ENCODE results near the gene CRB1.

Gene CRB1

DNA sequence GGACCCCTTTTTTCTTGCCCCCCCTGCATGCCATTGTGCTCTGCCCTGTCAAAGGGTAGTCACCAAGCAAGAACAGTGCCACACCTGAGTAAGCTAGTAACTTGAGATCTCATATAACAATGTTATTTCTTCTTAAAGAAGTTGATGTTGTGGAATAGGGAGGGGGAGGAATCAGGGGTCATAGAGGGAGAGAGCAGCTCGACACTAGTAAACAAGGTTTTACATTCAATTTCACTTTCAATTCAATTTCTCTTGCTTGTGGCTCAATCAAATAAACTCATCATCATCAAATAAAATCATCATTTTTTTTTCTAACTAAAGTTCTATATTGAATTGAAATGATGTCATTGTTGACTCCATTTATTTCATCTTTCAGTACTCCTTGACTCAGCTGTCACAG lies 106.4 kb downstream of the CRB1 start:
- TF ChIP-seq, protein P1, sequence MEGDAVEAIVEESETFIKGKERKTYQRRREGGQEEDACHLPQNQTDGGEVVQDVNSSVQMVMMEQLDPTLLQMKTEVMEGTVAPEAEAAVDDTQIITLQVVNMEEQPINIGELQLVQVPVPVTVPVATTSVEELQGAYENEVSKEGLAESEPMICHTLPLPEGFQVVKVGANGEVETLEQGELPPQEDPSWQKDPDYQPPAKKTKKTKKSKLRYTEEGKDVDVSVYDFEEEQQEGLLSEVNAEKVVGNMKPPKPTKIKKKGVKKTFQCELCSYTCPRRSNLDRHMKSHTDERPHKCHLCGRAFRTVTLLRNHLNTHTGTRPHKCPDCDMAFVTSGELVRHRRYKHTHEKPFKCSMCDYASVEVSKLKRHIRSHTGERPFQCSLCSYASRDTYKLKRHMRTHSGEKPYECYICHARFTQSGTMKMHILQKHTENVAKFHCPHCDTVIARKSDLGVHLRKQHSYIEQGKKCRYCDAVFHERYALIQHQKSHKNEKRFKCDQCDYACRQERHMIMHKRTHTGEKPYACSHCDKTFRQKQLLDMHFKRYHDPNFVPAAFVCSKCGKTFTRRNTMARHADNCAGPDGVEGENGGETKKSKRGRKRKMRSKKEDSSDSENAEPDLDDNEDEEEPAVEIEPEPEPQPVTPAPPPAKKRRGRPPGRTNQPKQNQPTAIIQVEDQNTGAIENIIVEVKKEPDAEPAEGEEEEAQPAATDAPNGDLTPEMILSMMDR (IDR thresholded peaks at IDR 0.05; ENCODE audit: extremely low read depth, missing control alignments): no peak
- no peak for DNase-seq (ENCODE audit: low spot score)

DNA sequence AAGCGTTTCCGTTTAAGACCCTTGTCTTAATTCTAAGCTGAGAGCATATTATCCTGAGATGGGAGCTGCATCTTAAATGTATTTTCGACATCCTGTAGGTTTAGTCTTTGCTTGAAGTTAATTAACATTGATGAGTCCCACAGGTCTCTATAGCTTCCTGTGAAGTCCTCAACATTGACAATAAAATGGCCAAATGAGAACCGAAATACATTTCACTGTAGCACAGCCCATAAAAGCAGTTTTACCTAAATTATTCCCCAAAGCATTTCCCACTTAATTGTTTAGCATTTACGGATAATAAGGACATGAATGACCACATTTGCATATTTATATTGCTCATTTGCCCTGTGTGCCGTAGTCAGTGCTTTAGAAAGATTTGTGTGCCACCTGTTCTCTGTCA lies 116.4 kb downstream of the CRB1 start:
- TF ChIP-seq, protein P1 (IDR thresholded peaks at IDR 0.05; ENCODE audit: extremely low read depth, missing control alignments): no peak
- DNase-seq (ENCODE audit: low spot score): no peak

DNA sequence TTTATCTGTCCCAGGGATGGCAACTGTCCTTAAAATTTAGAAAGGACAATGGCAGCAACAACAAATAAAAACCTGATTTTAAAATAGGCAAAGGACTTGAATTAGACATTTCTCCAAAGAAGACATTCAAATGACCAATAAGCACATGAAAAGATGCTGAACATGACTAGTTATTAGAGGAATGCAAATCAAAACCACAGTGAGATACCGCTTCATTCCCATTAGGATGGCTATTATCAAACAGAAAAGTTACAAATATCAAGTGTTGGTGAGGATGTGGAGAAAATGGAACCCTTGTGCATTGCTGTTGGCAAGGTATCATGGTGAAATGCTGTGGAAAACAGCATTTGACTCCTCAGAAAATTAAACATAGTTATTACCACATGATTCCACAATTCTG lies 120.7 kb downstream of the CRB1 start:
- no peak for DNase-seq (ENCODE audit: low spot score)
- TF ChIP-seq, protein P1 (IDR thresholded peaks at IDR 0.05; ENCODE audit: extremely low read depth, missing control alignments): no peak

DNA sequence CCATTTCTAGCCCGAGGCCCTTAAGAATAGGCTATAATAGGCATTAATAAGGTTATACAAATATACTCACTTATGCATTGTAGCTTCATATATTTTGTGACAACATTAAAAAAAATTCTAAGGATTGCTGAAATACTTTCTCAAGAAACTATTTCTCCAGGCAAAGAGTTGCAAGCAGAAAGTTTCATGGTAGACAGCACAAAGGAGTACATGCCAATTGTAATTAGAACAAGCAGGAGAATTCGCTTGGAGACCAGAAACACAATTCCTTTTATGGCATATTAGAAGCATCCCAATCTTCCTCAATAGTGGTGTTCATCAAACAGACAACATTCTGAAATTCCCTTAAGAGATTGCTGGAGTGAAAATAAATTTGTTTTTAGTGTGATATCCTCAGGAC lies 122.8 kb downstream of the CRB1 start:
- TF ChIP-seq, protein P1 (IDR thresholded peaks at IDR 0.05; ENCODE audit: extremely low read depth, missing control alignments): no peak
- no peak for DNase-seq (ENCODE audit: low spot score)

DNA sequence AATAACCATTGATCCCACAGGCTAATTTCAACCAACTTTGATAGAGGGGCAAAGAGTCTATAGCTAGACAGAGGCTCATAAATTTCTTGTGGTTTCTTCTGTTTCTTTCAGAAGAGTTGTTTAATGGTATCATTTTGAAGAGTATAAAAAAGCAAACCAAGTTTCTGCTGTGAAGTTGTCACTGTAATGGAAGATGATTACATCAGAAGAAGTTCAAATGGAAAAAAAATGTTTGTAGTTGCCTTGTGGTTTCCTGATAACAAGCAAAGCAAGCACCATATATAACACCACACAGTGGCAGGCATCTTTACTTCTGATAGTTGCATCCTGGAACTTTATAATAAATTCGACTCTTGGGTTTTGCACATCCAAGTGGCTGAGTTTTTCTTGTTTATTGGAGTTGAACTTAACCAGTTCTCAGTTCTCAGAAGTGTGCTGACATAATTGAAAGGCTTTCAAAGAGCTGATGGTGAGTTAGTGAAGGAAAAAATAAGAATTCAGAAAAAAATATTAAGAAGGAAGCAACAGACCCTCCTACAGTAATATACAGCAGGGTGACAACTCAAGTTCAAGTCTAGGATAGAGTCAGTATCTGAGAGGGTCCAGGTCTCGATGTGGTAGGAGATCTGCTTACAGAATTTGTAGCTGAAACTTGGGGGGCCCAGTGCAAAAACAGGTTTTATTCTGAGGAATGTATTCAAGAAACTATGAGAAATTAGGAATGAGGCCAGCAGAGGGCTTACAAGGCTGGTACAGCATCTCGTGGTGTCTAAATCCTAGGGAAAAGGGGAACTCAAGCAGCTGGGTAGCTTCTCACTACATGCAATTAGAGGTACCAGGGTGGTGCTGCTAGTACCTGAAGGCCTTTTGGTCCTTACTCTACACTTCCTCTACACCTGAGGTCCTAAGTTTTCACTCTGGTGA lies 123.5 kb downstream of the CRB1 start:
- TF ChIP-seq, protein P1 (IDR thresholded peaks at IDR 0.05; ENCODE audit: extremely low read depth, missing control alignments): no peak
- no peak for DNase-seq (ENCODE audit: low spot score)

DNA sequence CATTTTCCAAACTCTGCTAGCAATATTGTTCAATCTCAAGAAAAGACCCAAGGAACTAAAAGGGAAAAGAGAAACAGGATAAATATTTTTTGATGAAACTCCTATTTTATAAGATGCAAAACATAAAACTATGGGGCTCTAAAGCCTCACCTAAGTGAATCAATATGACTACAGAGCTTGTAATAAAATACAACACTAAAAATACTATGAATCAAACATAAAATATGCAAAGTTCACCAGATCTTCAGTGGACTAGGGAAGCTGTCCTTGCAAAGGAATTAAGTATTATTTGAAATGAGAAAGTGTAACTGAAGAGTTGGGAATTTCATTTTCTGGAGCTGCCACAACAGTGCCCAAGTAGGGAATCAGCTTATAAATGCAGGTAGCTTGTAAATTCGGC lies 124.5 kb downstream of the CRB1 start:
- DNase-seq (ENCODE audit: low spot score): no peak
- TF ChIP-seq, protein P1 (IDR thresholded peaks at IDR 0.05; ENCODE audit: extremely low read depth, missing control alignments): no peak

DNA sequence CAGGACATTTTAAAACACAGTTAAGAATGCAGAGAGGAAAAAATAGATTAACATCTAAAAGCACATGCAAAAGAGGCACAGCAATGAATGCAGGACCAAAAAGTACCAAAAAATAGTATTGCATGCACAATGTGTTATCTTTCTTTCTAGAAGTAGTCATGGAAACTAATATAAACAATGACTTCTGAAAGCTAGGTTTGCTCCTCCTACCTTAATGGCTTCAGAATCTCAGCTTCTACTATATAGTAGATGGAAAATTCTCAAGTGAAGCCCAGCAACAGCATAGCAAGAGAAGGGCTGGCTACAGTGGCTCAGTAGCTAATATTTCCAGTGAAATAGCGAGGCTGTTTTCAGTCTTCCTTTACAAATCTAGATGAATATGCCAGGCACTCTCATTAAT lies 125.1 kb downstream of the CRB1 start:
- TF ChIP-seq, protein P1 (IDR thresholded peaks at IDR 0.05; ENCODE audit: extremely low read depth, missing control alignments): no peak
- no peak for DNase-seq (ENCODE audit: low spot score)
